Effector memory CD8-positive, alpha-beta T cell (primary cell): ENCODE data around the gene GRID1.
"Not testable (repeated sequence)": the region's sequence is repeated elsewhere in the genome, so short reads cannot be mapped to it uniquely, and the experiment has no call there.

ENCODE experiments used
- ATAC-seq: fragments of 150-1000 bp; cut with Tn5 transposase; replicated peaks from 2 replicates; pipeline ENCODE4 v1.10.0; 2021; ENCODE audit warnings: mild to moderate bottlenecking, moderate library complexity
- DNase-seq, 3 experiments: peaks; one replicate each; pipeline ENCODE4 v3.0.0; 2021
- H3K27ac Mint-ChIP-seq, 2 donors: one replicate each; pipeline ENCODE4 v1.8.0; 2022; ENCODE audit warnings: mild to moderate bottlenecking in 2 of 2, mixed read lengths in 2 of 2, moderate library complexity in 2 of 2
- H3K27me3 Mint-ChIP-seq, 2 donors: one replicate each; pipeline ENCODE4 v1.8.0; 2022; ENCODE audit warnings: mixed read lengths in 2 of 2
- H3K36me3 Mint-ChIP-seq: one replicate; pipeline ENCODE4 v1.8.0; 2022; ENCODE audit warnings: mild to moderate bottlenecking, moderate library complexity, mixed read lengths; ENCODE audit not compliant: insufficient read depth
- H3K4me1 Mint-ChIP-seq, 2 donors: one replicate each; pipeline ENCODE4 v1.8.0; 2022; ENCODE audit warnings: low read depth in 2 of 2, mixed read lengths in 2 of 2
- H3K4me3 Mint-ChIP-seq, 2 donors: one replicate each; pipeline ENCODE4 v1.8.0; 2022; ENCODE audit warnings: mild to moderate bottlenecking in 2 of 2, mixed read lengths in 2 of 2, moderate library complexity in 2 of 2
- H3K9me3 Mint-ChIP-seq, 2 donors: one replicate each; pipeline ENCODE4 v1.8.0; 2022; ENCODE audit warnings: mixed read lengths in 2 of 2

GRID1 gene

DNA sequence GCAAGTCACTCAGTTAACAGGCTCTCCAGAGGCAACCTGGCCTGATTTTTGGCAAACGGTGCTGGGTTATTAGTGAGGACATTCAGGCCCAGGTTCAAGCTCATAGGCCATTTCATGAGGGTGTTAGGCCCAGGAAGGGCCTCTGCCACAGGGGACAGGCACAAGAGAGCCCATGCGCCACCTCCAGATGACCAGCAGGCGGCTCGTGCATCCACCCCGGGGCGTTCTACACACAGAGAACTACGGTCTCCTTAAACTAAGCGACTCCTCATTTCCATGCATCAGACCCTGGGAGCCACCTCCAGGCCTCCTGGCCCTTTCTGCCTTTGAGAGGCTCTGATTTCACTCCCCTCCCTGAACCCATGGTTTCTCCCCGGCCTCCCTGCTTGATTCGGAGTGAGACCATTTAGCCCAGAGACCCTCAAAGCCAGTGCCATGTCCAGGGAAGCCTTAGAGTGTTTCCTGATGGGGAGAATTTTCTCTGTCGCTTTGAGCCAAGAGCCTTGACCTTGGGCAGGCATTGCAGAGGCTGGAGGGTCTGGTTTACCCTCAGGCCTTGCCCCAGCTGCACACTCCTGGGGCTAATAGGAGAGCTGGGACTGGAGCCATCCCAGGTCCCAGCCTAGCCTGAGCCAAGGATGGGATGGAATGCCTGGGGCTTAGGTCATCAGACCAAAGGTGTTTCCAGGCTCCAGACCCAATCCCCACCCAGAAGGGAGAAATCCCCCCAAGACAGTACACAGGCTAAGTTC, 188.0 kb downstream of the GRID1 start:
- no peak overlapping the region for H3K4me3 Mint-ChIP-seq
- no peaks in the 10 kb centered on the region for H3K36me3 Mint-ChIP-seq
- H3K9me3 Mint-ChIP-seq: no peaks in the 10 kb centered on the region
- DNase-seq: no peak
- no peaks in the 10 kb centered on the region for H3K4me1 Mint-ChIP-seq
- no peak for ATAC-seq
- H3K27ac Mint-ChIP-seq: no peak overlapping the region
- H3K27me3 Mint-ChIP-seq: peaks cover 0 to 8% of the 10 kb centered on the region in 2 donors

DNA sequence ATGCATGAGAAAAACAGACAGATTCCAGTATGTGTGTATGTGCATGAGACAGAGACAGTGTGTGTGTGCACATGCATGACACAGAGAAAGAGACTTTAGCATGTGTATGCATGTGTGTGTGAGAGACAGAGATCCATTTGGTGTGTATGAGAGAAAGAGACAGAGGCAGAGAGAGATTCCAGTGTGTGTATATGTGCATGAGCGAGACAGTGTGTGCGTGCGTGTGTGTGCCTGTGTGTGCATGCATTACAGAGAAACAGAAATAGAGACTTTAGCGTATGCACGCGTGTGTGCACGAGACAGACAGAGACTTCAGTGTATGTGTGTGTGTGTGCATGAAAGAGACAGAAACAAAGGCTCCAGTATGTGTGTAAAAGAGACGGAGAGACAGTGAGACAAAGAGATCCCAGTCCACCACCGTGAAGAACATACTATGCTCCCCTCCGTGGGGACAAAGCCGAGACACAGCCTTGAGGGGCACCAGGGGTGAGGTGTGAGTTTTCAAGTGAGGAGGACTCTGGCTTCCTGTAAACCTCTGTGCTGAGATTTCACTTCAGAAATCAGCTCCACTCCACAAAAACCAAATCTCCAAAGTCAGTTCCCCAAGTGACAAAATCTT, 188.9 kb downstream of the GRID1 start:
- H3K4me3 Mint-ChIP-seq: no peak overlapping the region
- H3K27me3 Mint-ChIP-seq: peaks cover 0 to 8% of the 10 kb centered on the region in 2 donors
- H3K36me3 Mint-ChIP-seq: no peaks in the 10 kb centered on the region
- no peak for DNase-seq
- H3K9me3 Mint-ChIP-seq: no peaks in the 10 kb centered on the region
- H3K4me1 Mint-ChIP-seq: no peaks in the 10 kb centered on the region
- no peak for ATAC-seq
- H3K27ac Mint-ChIP-seq: no peak overlapping the region

DNA sequence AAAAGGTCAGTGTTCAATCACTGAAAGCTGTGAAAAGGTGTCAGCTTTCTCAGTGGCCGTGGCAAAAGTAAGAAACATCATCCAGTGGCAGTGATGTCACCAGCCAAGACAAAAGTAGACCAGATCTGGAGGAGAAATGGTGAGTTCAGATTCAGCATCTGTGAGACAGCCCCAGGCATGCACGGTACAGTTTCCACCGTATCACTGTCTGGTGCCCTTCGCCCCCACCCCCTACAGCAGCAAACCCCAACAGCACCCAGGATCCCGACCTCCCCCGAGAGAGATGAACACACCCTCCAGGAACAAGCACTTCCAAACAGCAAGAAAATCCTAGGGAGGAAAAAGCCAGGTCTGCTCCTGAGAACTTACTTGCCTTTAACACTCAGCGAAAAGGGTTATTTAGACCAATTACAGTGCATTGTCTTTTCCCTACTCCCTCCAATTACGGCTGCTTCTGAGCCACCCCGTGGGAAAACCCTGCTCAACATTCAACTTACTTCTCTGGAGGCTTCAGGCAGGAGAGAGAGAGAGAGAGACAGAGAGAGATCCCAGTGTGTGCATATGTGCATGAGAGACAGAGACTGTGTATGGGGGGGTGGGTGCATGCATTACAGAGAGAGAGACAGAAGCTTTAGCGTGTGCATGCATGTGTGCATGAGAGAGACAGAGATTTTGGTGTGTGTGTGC, 189.6 kb downstream of the GRID1 start:
- Mint-ChIP-seq H3K4me3 (no peak overlapping the region), H3K4me1 (no peaks in the 10 kb centered on the region), H3K27me3 (peaks cover 0 to 8% of the 10 kb centered on the region in 2 donors), H3K27ac (no peak overlapping the region), H3K36me3 (no peaks in the 10 kb centered on the region), H3K9me3 (no peaks in the 10 kb centered on the region)
- ATAC-seq: no peak
- DNase-seq: no peak

DNA sequence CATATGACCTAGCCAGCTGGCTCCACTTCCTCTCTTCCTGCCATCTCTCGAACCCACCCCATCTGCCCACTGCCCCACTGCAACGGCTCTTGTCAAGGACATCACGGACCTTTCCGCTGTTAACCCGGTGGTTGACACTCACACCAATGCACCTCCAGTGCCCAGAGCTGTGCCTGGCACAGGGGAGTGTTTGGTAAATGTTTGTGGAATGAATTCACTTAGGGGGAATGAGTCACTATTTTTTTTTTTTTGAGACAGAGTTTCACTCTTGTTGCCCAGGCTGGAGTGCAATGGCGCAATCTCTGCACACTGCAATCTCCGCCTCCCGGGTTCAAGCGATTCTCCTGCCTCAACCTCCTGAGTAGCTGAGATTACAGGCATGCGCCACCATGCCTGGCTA, 191.1 kb downstream of the GRID1 start:
- not testable (repeated sequence) for H3K36me3 Mint-ChIP-seq, H3K4me3 Mint-ChIP-seq, H3K9me3 Mint-ChIP-seq, H3K27ac Mint-ChIP-seq, ATAC-seq, H3K4me1 Mint-ChIP-seq, DNase-seq
- peaks cover 7 to 18% of the 10 kb centered on the region in 2 donors for H3K27me3 Mint-ChIP-seq

DNA sequence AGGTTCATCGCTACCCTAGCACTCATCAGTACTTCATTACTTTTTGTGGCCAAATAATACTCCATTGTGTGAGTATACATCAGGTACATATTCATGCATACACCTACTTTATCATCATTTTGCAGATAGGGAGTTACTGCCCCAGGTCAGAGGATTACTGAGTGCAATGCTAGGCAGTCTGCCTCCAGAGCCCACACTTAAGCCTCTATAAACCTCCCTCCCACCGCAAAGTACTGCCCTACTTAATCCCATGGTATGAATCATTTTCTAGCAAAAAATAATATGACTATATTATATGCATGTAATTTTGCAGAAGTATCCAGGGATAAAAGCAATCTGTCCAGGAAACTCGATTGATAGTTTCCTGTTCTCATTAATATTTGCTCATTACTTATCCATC, 194.3 kb downstream of the GRID1 start:
- Mint-ChIP-seq H3K4me1 (peaks cover 0 to 2% of the 10 kb centered on the region in 2 donors), H3K27ac (no peak overlapping the region), H3K36me3 (no peaks in the 10 kb centered on the region), H3K9me3 (no peaks in the 10 kb centered on the region), H3K4me3 (no peak overlapping the region), H3K27me3 (peaks cover 8 to 12% of the 10 kb centered on the region in 2 donors)
- no peak for DNase-seq
- no peak for ATAC-seq

DNA sequence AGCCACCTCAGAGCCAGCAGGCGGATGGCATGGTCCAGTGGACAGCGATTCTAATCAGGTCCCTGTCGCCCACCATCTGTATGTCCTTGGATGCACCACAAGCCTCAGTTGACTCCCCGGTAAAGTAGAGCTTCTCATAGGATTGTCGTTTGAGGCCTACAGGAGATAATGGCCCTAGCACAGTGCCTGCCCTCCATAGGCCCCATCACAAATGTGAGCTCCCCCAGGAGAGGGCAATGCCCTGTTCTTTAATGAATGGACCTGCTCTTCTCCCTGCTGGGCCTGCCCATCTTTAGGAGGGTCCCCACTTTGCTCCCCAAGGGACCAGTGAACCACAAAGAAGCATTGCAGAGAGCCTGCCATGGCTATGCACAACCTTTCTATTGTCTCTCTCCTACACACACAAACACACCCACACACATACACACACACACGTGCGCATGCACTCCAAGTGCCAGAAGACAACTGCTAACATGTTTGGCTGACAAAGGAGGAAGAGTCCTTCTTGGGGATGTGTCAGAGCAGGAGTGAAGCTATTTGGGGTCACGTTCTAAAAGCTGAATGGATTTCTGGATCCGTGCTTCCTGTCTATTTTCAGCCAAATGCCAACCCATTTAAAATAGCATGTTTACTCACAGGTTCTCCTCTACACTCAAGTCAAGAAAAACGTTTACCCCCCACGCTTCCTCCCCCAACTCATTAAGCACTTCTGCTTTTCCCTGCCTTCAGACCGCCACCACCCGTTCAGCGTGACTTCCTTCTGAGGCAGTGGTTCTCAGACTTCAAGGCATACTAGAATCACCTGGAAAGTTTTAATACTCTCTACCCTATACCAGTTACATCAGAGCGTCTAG, 196.1 kb downstream of the GRID1 start:
- H3K27ac Mint-ChIP-seq: no peak overlapping the region
- H3K27me3 Mint-ChIP-seq: peaks cover 8 to 12% of the 10 kb centered on the region in 2 donors
- ATAC-seq (no peak), DNase-seq (no peak)
- H3K36me3 Mint-ChIP-seq: no peaks in the 10 kb centered on the region
- H3K4me1 Mint-ChIP-seq: peaks cover 0 to 2% of the 10 kb centered on the region in 2 donors
- no peak overlapping the region for H3K4me3 Mint-ChIP-seq
- H3K9me3 Mint-ChIP-seq: no peaks in the 10 kb centered on the region

DNA sequence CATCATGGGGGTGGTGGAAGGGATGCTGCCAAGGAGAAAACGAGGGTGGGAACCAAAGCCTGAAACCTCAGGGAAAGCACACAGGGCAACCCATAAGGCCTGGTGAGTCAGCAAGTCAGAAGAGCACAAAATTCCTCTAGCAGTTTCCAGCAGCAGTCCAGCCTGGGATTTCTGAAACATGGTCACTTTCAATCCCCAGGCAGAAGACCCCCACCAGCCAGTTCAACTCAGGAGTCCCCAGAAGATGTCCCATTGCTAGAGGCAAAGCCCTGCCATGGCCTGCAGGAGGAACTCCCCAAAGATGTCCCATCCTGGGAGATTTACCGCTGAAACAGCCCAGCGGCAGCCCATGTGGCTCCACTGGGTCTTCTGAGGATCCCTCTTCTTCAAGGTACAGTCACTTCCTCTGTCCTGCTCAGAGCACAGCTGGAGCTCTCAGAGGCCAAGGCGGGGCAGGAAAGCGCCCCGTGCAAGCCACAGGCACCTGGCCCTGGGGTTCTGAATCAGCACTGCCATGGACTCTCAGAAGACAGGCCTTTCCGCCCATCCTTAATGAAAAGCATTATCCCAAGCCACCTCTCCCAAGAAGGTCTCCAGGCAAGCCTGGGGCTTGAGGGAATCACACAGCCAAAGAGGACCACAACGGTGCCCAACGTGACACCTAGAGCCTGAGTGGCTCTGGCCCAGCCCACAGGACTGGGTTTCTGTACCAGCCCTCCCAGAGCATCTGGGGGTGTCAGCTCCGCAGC, 196.9 kb downstream of the GRID1 start:
- Mint-ChIP-seq H3K9me3 (no peaks in the 10 kb centered on the region), H3K4me3 (no peak overlapping the region), H3K36me3 (no peaks in the 10 kb centered on the region), H3K27me3 (peaks cover 8 to 13% of the 10 kb centered on the region in 2 donors), H3K27ac (no peak overlapping the region), H3K4me1 (peaks cover 0 to 2% of the 10 kb centered on the region in 2 donors)
- ATAC-seq: no peak
- DNase-seq: no peak

DNA sequence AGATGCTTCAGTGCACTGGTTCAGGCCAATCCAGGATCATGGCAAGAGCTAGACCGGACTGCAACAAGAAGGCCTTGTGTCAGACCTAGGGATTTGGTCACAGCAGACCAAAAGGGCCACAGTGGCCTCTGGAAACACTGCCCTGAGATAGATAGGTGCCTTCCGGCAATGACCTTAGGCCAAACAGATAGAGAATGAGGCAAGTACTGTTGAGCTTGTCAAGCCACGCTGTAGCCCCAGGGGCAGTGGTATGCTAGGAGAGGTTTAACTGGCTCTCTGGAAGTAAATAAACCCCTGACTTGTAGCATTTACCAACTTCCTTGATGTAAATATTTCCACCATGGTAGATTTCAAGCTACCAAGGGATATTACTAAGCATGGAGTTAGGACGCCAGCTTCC, 197.5 kb downstream of the GRID1 start:
- H3K36me3 Mint-ChIP-seq: no peaks in the 10 kb centered on the region
- H3K4me1 Mint-ChIP-seq: peaks cover 0 to 2% of the 10 kb centered on the region in 2 donors
- no peak for DNase-seq
- ATAC-seq: no peak
- no peak overlapping the region for H3K27ac Mint-ChIP-seq
- H3K27me3 Mint-ChIP-seq: peaks cover 8 to 19% of the 10 kb centered on the region in 2 donors
- H3K9me3 Mint-ChIP-seq: no peaks in the 10 kb centered on the region
- no peak overlapping the region for H3K4me3 Mint-ChIP-seq

DNA sequence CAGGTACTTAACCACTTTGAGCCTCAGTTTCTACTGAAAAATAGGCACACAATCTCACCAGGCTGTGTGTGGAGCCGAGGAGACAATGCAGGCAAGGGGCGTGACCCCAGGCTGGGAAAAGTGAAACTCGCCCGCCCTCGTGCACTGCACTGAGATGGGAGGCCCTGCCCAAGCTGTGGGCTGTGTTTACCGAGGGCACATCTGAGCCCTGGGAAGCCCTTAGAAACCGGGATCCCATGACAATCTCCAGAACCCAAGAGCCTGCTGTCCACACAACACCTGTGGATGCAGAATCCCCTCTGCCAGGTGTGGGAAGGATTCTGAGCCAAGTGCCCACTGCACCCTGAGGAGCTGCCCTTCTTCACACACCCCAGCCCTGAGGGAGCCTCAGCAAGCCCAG, 198.3 kb downstream of the GRID1 start:
- peaks cover 8 to 23% of the 10 kb centered on the region in 2 donors for H3K27me3 Mint-ChIP-seq
- H3K4me1 Mint-ChIP-seq: peaks cover 0 to 2% of the 10 kb centered on the region in 2 donors
- H3K4me3 Mint-ChIP-seq: no peak overlapping the region
- no peak overlapping the region for H3K27ac Mint-ChIP-seq
- ATAC-seq (no peak), DNase-seq (no peak)
- H3K9me3 Mint-ChIP-seq: no peaks in the 10 kb centered on the region
- no peaks in the 10 kb centered on the region for H3K36me3 Mint-ChIP-seq

DNA sequence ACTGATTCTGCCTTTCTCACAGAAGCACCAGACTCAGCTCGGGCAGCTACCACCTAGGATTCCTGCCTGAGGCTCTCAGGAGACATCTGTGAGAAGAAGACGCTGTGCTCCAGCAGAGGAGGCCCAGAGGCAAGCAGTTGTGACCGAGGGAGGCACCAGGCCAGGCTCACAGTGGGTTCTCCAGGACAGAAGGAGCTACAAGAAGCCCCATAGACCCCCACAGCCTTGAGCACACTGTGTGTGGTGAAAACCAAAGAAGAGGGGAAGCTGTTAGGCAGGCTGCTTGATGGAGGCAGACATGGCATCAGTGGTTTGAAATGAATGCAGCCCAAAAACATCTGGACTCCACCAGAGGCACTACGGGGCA, 198.8 kb downstream of the GRID1 start:
- no peak for DNase-seq
- Mint-ChIP-seq H3K36me3 (no peaks in the 10 kb centered on the region), H3K4me1 (peaks cover 0 to 2% of the 10 kb centered on the region in 2 donors), H3K27ac (no peak overlapping the region), H3K9me3 (no peaks in the 10 kb centered on the region), H3K27me3 (peaks cover 8 to 23% of the 10 kb centered on the region in 2 donors), H3K4me3 (no peak overlapping the region)
- no peak for ATAC-seq

DNA sequence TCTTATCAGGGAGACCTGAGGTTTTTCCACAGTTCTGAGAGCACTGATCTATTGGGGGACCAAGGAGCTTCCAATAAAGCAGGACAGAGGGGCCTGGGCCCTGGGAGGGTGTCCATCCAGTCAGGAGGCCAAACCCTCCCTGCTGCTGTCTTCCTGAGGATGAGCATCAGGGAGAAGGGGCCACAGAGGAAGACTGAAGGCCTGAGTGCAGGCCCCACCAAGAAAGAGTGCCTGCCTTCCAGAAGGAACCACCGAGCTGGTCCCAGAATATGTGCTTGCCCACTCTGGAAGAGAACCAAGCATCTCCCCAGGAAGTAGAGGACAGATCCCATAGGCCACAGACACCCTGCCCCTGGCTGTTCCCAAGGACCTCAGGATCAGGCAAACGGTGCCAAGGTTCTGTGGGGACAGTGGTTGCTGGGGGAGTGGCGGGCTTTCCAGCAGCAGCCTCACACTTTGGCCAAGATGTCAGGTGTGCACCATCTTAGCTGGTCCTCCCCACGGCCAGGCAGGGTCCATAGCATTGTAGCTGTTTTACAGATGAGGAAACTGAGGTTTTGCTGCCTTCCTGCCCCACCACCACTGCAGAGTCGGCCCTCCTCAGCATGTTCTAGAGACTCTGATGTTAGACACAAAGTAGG, 199.4 kb downstream of the GRID1 start:
- H3K27ac Mint-ChIP-seq: no peak overlapping the region
- H3K27me3 Mint-ChIP-seq: peaks cover 8 to 23% of the 10 kb centered on the region in 2 donors
- peaks cover 0 to 2% of the 10 kb centered on the region in 2 donors for H3K4me1 Mint-ChIP-seq
- H3K4me3 Mint-ChIP-seq: no peak overlapping the region
- no peaks in the 10 kb centered on the region for H3K9me3 Mint-ChIP-seq
- no peak for DNase-seq
- H3K36me3 Mint-ChIP-seq: no peaks in the 10 kb centered on the region
- ATAC-seq: no peak

DNA sequence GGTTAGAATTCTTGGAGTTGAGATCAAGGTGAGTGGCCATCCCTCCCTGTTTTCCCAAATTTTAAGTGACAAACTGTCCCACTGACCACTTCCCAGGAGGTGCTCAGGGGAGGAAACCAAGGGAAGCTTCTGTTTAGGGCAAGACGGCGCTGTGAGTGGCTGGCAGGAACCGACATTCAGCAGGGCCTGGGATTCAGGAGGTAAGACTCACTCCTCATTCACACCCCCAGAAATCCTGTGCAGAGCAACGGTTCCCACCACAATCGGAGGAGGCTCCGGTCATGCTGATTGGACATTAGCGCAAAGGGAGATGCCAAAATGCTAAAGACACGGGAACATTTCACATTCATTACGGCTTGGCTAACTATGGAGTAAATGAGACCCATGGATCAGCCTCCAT, 200.9 kb downstream of the GRID1 start:
- H3K4me3 Mint-ChIP-seq: no peak overlapping the region
- H3K4me1 Mint-ChIP-seq: peaks cover 0 to 2% of the 10 kb centered on the region in 2 donors
- peaks cover 3 to 15% of the 10 kb centered on the region in 2 donors for H3K27me3 Mint-ChIP-seq
- no peaks in the 10 kb centered on the region for H3K9me3 Mint-ChIP-seq
- H3K27ac Mint-ChIP-seq: no peak overlapping the region
- no peaks in the 10 kb centered on the region for H3K36me3 Mint-ChIP-seq
- ATAC-seq: no peak
- DNase-seq: no peak
